H9 (cell line): ENCODE results near the gene FAU. TPM values are rescaled to one million over a fixed set of nuclear protein-coding genes. Genes with fewer than 3 reads are reported as not detected.

Experiments
- DNase-seq: peaks from one replicate; pipeline ENCODE4 v3.0.0-alpha.2; 2017
- H2AFZ ChIP-seq: one replicate; pipeline ENCODE4 v1.6.1; 2013; ENCODE audit warnings: mild to moderate bottlenecking, low read length, control low read depth, moderate library complexity
- H2AK5ac ChIP-seq: 2 replicates; pipeline ENCODE4 v1.6.1; 2013; ENCODE audit warnings: low read length, control low read depth, mixed read lengths; ENCODE audit not compliant: insufficient read length
- H2BK120ac ChIP-seq: one replicate; pipeline ENCODE4 v1.6.1; 2013; ENCODE audit warnings: low read depth, mild to moderate bottlenecking, low read length, control low read depth, inconsistent platforms; ENCODE audit not compliant: poor library complexity, severe bottlenecking
- H2BK12ac ChIP-seq: 2 replicates; pipeline ENCODE4 v1.6.1; 2013; ENCODE audit warnings: low read length, control low read depth, mixed read lengths, low read depth; ENCODE audit not compliant: insufficient read length
- H2BK15ac ChIP-seq: 2 replicates; pipeline ENCODE4 v1.6.1; 2013; ENCODE audit warnings: low read depth, low read length, control low read depth
- H2BK20ac ChIP-seq: one replicate; pipeline ENCODE4 v1.6.1; 2013; ENCODE audit warnings: low read depth, mild to moderate bottlenecking, low read length, control low read depth, inconsistent platforms; ENCODE audit not compliant: poor library complexity, severe bottlenecking
- H2BK5ac ChIP-seq: 2 replicates; pipeline ENCODE4 v1.6.1; 2013; ENCODE audit warnings: low read length, control low read depth, mixed read lengths; ENCODE audit not compliant: insufficient read length
- H3K14ac ChIP-seq: 2 replicates; pipeline ENCODE4 v1.6.1; 2013; ENCODE audit warnings: low read length, control low read depth; ENCODE audit not compliant: insufficient read depth
- H3K18ac ChIP-seq: 2 replicates; pipeline ENCODE4 v1.6.1; 2013; ENCODE audit warnings: low read depth, mild to moderate bottlenecking, mixed read lengths, low read length, control low read depth; ENCODE audit not compliant: insufficient read length
- H3K23ac ChIP-seq: 2 replicates; pipeline ENCODE4 v1.6.1; 2013; ENCODE audit warnings: low read length, control low read depth, mixed read lengths, low read depth; ENCODE audit not compliant: insufficient read length
- H3K23me2 ChIP-seq: 2 replicates; pipeline ENCODE4 v1.6.1; 2013; ENCODE audit warnings: low read depth, mild to moderate bottlenecking, mixed read lengths, low read length, control low read depth; ENCODE audit not compliant: insufficient read length, poor library complexity, severe bottlenecking
- H3K27ac ChIP-seq: 2 replicates; pipeline ENCODE4 v1.5.1; 2013; ENCODE audit warnings: low read length, control low read depth, mixed read lengths, low read depth; ENCODE audit not compliant: insufficient read length
- H3K27me3 ChIP-seq: 2 replicates; pipeline ENCODE4 v1.6.1; 2013; ENCODE audit warnings: low read length, control low read depth, inconsistent platforms; ENCODE audit not compliant: insufficient read depth
- H3K4ac ChIP-seq: 2 replicates; pipeline ENCODE4 v1.6.1; 2013; ENCODE audit warnings: low read depth, mild to moderate bottlenecking, control low read depth, inconsistent platforms, low read length, moderate library complexity
- H3K4me1 ChIP-seq: 2 replicates; pipeline ENCODE4 v1.6.1; 2013; ENCODE audit warnings: low read length, control low read depth, inconsistent platforms; ENCODE audit not compliant: insufficient read depth
- H3K4me2 ChIP-seq: 2 replicates; pipeline ENCODE4 v1.6.1; 2013; ENCODE audit warnings: low read length, control low read depth, mixed read lengths; ENCODE audit not compliant: insufficient read length, insufficient read depth
- H3K56ac ChIP-seq: 2 replicates; pipeline ENCODE4 v1.6.1; 2013; ENCODE audit warnings: low read depth, mild to moderate bottlenecking, mixed read lengths, low read length, control low read depth; ENCODE audit not compliant: insufficient read length
- H3K79me1 ChIP-seq: 2 replicates; pipeline ENCODE4 v1.6.1; 2013; ENCODE audit warnings: low read depth, mild to moderate bottlenecking, moderate library complexity, low read length, control low read depth, inconsistent platforms; ENCODE audit not compliant: insufficient read depth, poor library complexity, severe bottlenecking
- H3K79me2 ChIP-seq: 2 replicates; pipeline ENCODE4 v1.6.1; 2013; ENCODE audit warnings: low read length, control low read depth, inconsistent platforms; ENCODE audit not compliant: insufficient read depth
- H3K9ac ChIP-seq: 2 replicates; pipeline ENCODE4 v1.6.1; 2013; ENCODE audit warnings: low read length, control low read depth, mixed read lengths; ENCODE audit not compliant: insufficient read length; ENCODE audit errors: extremely low read depth
- H3K9me3 ChIP-seq: one replicate; pipeline ENCODE4 v1.6.1; 2013; ENCODE audit warnings: low read depth, low read length, inconsistent platforms; ENCODE audit not compliant: control insufficient read depth
- H3T11ph ChIP-seq: one replicate; pipeline ENCODE4 v1.6.1; 2013; ENCODE audit warnings: mild to moderate bottlenecking, low read length, control low read depth, inconsistent platforms
- H4K20me1 ChIP-seq: one replicate; pipeline ENCODE4 v1.6.1; 2013; ENCODE audit not compliant: control insufficient read depth, insufficient read length, insufficient read depth
- H4K5ac ChIP-seq: 2 replicates; pipeline ENCODE4 v1.6.1; 2013; ENCODE audit warnings: low read depth, mild to moderate bottlenecking, mixed read lengths, low read length, control low read depth; ENCODE audit not compliant: insufficient read length
- H4K8ac ChIP-seq: replicated peaks from 2 replicates; pipeline ENCODE4 v1.6.1; 2013; ENCODE audit warnings: low read length, control low read depth, mixed read lengths, low read depth; ENCODE audit not compliant: insufficient read length
- H4K91ac ChIP-seq: 2 replicates; pipeline ENCODE4 v1.6.1; 2013; ENCODE audit warnings: low read depth, mild to moderate bottlenecking, moderate library complexity, mixed read lengths, low read length, control low read depth; ENCODE audit not compliant: insufficient read length
- H3K27ac Mint-ChIP-seq, 3 experiments: 2 replicates in 2 of 3; 3 replicates in 1 of 3; pipeline ENCODE4 v1.8.0; 2020 to 2021; ENCODE audit warnings: mixed read lengths in 3 of 3, mild to moderate bottlenecking in 1 of 3, moderate library complexity in 1 of 3
- H3K27me3 Mint-ChIP-seq: 2 replicates; pipeline ENCODE4 v1.8.0; 2021; ENCODE audit warnings: low read depth, mild to moderate bottlenecking, moderate library complexity, mixed read lengths
- H3K36me3 Mint-ChIP-seq, 3 experiments: 2 replicates in 2 of 3; 3 replicates in 1 of 3; pipeline ENCODE4 v1.8.0; 2020 to 2021; ENCODE audit warnings: low read depth in 3 of 3, mixed read lengths in 3 of 3; ENCODE audit not compliant: insufficient read depth in 1 of 3
- H3K4me1 Mint-ChIP-seq, 2 experiments: 2 replicates each; pipeline ENCODE4 v1.8.0; 2020; ENCODE audit warnings: mixed read lengths in 2 of 2
- H3K4me3 Mint-ChIP-seq, 2 experiments: 2 replicates in 1 of 2; 3 replicates in 1 of 2; pipeline ENCODE4 v1.8.0; 2020 to 2021; ENCODE audit warnings: mild to moderate bottlenecking in 2 of 2, mixed read lengths in 2 of 2, moderate library complexity in 1 of 2
- H3K9me3 Mint-ChIP-seq, 2 experiments: 2 replicates in 1 of 2; 3 replicates in 1 of 2; pipeline ENCODE4 v1.8.0; 2020; ENCODE audit warnings: mild to moderate bottlenecking in 2 of 2, mixed read lengths in 2 of 2, moderate library complexity in 1 of 2
- WGBS: extraction: QIAGEN DNeasy Blood & Tissue Kit; methylation state at CpG from one replicate; pipeline ENCODE4 v1.1.7; 2013; ENCODE audit warnings: missing lambda C conversion rate, low lambda C conversion rate, mixed read lengths; ENCODE audit not compliant: insufficient read length; ENCODE audit errors: extremely low coverage; 5-methylcytosine and 5-hydroxymethylcytosine counted together
- total RNA-seq: library from RNA; stranded (reverse); gene quantifications from 2 replicates; pipeline ENCODE4 v1.2.1, GENCODE V29; 2021
- TF ChIP-seq, protein P1 (sequence below): fragments of 200-600 bp; sonication (generic); conservative IDR thresholded peaks from 3 replicates; pipeline ENCODE4 v1.8.0; 2021; ENCODE audit warnings: antibody characterized with exemption, mild to moderate bottlenecking

Gene FAU
- total RNA-seq, 1 experiment from 2014 or later = 898 TPM

DNA sequence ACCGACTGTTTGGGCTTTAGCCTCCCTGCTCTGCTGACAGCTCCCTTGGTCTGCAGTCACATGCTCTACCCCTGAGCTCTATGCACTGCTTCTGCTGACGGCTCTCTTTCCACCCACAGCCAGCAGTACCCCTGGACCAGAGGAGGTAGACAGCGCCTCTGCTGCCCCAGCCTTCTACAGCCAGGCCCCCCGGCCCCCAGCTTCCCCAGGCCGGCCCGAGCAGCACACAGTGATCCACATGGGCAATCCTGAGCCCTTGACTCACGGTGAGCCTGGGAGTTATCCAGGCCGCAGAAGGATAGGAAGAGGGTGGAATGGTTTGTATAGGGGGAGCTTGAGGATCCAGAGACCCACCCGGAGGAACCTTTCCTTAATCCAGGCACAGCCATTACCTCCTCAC, 35.1 kb downstream of the FAU start:
- Mint-ChIP-seq H3K4me1 (peaks cover 14 to 16% of the 10 kb centered on the region in 2 experiments), H3K36me3 (peaks cover 10 to 51% (median 49%) of the 10 kb centered on the region in 3 experiments), H3K27me3 (no peaks in the 10 kb centered on the region), H3K27ac (0 out of 7 replicates have a peak overlapping the region, but pooled peaks of 1 of the 3 experiments have one; percentile 35), H3K4me3 (no peak overlapping the region), H3K9me3 (no peaks in the 10 kb centered on the region; a peak in 1 of 5 replicates)
- H4K8ac ChIP-seq = no peak overlapping the region
- no peak overlapping the region for H3T11ph ChIP-seq
- no peaks in the 10 kb centered on the region for H3K9me3 ChIP-seq
- H3K79me2 ChIP-seq = peaks cover 8% of the 10 kb centered on the region; the same call in 1 of the 2 replicates
- no peak for DNase-seq
- H2BK20ac ChIP-seq = no peak overlapping the region
- no peak overlapping the region for H3K18ac ChIP-seq
- no peak overlapping the region for H2BK12ac ChIP-seq
- no peak overlapping the region for H3K4ac ChIP-seq
- H4K91ac ChIP-seq = no peak overlapping the region
- peaks cover 12% of the 10 kb centered on the region for H3K23me2 ChIP-seq
- WGBS = no CpG with 5 or more reads among the region's 9 CpGs
- TF ChIP-seq, protein P1, sequence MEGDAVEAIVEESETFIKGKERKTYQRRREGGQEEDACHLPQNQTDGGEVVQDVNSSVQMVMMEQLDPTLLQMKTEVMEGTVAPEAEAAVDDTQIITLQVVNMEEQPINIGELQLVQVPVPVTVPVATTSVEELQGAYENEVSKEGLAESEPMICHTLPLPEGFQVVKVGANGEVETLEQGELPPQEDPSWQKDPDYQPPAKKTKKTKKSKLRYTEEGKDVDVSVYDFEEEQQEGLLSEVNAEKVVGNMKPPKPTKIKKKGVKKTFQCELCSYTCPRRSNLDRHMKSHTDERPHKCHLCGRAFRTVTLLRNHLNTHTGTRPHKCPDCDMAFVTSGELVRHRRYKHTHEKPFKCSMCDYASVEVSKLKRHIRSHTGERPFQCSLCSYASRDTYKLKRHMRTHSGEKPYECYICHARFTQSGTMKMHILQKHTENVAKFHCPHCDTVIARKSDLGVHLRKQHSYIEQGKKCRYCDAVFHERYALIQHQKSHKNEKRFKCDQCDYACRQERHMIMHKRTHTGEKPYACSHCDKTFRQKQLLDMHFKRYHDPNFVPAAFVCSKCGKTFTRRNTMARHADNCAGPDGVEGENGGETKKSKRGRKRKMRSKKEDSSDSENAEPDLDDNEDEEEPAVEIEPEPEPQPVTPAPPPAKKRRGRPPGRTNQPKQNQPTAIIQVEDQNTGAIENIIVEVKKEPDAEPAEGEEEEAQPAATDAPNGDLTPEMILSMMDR = no peak
- H2AFZ ChIP-seq = no peak overlapping the region
- no peak overlapping the region for H2BK120ac ChIP-seq
- no peak overlapping the region for H2BK5ac ChIP-seq
- no peak overlapping the region for H3K27ac ChIP-seq
- no peak overlapping the region for H3K56ac ChIP-seq
- no peak overlapping the region for H3K4me2 ChIP-seq
- peaks cover 3% of the 10 kb centered on the region for H4K20me1 ChIP-seq
- H3K9ac ChIP-seq = no peak overlapping the region
- H3K27me3 ChIP-seq = no peaks in the 10 kb centered on the region
- H3K23ac ChIP-seq = no peak overlapping the region
- no peak overlapping the region for H2AK5ac ChIP-seq
- H4K5ac ChIP-seq = no peak overlapping the region
- H3K4me1 ChIP-seq = no peaks in the 10 kb centered on the region
- no peak overlapping the region for H3K14ac ChIP-seq
- H2BK15ac ChIP-seq = no peak overlapping the region
- no peaks in the 10 kb centered on the region for H3K79me1 ChIP-seq
